GM19240 (cell line): ENCODE results near the gene CFAP221.
"Not testable (repeated sequence)": the region's sequence is repeated elsewhere in the genome, so short reads cannot be mapped to it uniquely, and the experiment has no call there.

ENCODE experiments used
- DNase-seq: peaks from one replicate; pipeline ENCODE4 v3.0.0; 2011; ENCODE audit warnings: low spot score; ENCODE audit not compliant: insufficient read length

Gene CFAP221

DNA sequence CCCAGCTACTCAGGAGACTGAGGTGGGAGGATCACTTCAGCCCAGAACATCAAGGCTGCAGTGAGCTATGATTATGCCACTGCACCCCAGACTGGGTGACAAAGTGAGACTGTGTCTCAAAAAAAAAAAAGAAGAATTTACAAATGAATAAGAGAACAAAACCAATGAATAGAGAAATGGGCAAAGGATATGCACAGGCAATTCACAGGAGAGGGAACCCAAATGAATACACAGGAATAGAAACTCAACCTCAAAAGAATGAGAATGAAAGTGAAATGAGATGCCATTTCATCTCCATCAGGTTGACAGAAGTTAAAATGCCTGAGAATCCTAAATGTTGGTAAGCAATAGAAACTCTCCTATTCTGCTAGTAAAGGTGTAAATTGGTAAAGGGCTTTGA lies 40.2 kb downstream of the CFAP221 start:
- no peak for DNase-seq

DNA sequence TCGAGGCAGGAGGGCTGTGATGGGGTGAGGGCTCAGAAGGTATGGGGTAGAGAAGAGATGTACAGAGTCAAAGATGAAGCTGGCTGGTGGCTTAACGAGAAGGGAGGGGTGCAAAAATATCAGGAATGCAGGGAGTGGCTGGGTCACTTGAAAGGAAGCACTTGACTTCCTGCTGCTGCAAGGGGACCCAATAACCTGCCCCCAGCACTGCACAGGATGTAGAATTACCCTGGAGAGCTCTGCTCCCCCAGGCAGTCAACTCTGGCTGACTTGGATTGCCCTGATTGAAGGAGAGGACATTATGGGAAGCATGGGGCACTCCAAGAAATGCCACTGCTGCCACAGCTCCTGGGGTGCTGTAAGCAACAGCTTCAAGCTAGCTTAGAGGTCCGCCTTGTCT lies 41.8 kb downstream of the CFAP221 start:
- DNase-seq: no peak

DNA sequence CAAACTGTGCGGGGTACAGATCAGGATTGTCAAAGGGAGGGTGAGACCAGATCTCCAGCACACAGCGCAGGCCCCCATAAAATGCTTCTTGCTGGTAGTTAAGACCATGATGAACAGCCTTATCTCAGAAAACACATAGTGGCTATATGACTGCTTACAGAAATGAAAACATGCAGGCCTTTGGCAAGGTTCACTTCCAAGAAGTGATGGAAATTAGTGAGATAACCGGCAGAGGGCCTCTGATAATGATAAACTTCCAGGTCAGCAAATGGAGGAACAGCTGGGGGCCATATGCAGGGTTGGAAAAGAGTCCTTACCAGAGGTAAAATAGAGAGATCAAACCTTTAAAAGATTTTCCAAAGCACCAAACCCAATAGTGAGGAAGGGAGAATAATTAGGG lies 46.6 kb downstream of the CFAP221 start:
- DNase-seq: no peak

DNA sequence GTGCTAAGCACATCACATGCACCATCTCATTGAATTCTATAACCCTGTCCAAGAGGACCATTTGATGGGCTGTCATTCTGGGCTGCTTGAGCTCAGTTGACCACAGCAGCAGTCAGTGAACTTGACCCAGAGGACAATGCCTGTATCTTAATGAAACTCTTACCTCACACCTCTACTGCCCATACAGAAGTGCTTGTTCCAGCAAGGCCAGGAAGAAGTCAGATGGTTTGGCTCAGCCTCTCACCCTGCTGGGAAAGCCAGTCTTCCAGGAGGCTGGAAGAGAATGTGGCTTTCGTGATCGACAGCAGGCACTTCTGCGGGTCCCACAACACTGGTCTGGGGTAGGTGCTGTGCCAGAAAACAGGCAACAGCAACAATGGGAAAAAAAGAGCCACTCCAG lies 47.3 kb downstream of the CFAP221 start:
- DNase-seq: no peak

DNA sequence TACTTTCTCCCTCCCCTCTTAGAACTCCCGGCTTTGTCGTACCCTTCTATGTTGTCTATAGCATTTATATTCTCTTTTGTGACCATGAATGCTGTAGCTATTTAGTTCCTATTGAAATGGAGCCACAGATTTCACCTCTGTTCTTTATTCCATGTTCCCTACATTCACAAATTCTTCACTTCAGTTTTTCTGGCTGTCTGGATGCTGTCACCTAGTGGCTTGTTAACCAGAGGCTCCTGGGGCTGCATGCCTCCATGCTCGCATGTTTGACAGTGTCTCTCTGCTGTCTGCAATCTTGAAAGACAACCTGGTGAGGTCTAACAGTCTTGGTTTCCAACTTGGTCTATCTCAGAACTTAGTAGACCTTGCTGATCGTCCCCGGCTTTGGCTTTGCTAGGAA lies 48.2 kb downstream of the CFAP221 start:
- no peak for DNase-seq

DNA sequence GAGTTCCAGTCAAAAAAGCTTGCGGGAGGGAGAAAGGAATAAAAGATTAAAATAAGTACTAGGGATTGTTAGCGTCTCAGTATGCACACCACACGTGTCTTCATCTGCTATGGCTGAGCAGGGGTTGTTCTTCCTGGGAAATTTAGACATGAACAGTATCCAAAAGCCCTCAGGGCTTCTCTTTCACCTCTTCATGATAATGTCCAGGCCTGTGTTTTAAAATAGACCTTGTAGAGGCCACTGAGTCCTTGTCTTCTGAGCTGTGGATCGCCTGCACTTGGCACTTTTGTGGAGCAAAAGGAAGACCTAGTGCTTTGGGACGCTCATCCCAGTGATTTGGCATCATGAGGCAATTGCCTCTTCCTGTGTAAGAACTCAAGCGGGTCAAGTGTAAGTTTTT lies 52.4 kb downstream of the CFAP221 start:
- no peak for DNase-seq

DNA sequence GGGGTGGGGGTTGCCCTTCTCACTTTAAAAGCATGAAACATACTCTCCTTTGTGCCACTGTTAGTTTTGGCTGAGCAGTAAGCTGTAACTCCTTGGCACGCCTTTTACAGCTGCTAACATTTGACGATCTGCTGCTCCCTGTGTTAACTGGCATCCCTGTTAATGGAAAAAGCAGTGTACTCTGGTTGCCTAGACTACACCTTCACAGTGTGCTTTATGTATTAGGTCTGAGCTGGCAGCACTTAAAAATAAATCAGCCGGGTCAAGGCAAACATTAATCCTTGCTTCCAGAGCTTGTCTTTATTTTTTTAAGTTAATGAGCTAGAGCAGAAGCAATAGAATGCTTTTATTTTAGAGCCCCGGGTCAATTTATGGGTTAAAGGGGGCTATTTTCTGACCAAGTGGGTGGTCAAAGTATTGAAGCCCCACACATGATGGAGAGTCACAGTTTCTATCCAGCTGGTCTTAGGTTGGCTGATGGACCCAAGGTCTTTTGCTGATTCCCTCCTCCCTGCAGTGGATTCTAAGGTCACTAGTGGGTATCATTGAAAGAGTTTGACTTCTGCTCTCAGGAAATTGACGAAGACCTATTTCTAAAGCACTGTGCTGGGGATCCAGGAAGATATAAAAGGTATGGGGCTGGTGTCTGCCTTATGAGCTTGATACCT lies 54.5 kb downstream of the CFAP221 start:
- DNase-seq: no peak

DNA sequence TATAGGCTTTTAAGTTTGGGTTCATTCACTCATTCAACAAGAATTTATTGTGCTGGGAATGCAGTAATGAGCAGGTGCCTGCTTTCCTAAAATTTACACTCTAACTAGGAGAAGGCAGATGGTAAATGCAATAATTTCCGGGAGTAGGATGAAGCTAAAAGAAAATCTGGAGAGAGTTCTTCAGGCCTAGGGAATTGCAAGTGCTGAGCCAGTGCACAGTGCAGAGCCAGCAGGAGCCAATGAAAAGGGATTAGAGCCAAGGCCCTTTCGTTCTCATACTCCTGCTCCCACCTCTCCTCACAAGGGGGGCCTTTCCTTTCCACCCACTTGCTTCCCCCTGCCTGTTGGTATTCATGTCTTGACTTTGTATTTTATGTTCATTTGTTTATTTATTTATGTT lies 55.1 kb downstream of the CFAP221 start:
- no peak for DNase-seq

DNA sequence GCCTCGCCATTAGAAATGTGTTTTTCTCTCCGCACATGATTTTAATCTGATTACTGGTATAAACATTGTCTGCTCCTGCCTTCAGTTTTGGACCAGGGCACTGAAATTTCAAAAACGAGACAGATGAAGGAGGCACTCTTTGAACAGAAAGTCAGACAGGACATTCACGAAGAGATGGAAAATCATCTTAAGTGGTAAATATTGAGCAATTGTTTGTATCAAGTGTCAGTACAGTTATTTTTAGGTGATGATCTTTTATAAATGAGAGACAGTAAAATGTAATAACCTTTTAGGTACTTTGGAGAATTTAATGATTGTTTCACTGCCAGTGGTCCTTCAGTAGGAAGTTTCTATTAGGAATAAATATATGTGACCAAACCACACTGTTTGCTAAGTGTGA lies 60.8 kb downstream of the CFAP221 start:
- no peak for DNase-seq

DNA sequence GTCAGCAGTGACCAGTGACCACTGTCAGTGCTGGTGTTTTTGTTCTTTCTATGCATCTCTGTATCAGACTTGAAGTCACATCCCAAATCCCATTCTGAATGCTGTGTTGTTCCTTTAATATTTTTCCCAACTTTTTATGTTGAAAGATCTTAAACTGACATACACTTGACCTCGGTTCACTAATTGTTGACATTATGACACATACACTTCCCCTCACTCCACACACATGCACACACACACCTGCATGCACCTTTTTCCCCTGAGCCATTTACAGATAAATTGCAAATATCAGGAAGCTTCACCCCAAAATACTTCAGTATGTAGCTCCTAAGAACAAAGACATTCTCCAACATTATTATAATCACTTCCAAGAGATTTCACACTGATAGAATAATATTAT lies 62.4 kb downstream of the CFAP221 start:
- DNase-seq: no peak

DNA sequence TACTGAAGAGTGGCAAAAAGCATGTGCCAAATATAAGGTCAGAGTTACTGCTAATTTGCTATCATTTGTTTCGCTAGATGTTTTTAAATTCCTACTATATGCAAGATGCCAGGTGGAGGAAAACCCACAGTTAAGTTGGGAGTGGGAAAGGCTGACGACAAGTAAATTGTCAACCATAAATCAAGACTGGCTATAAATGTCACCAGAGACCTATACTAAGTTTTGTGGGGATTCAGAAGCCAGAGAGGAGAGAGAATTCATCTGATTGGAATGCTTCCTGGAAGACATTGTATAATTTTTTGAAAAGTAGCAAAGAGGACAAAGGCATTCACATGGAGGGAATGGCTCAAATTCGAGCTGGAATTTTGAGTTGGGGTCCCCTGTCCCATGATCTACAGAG lies 64.3 kb downstream of the CFAP221 start:
- DNase-seq: no peak

DNA sequence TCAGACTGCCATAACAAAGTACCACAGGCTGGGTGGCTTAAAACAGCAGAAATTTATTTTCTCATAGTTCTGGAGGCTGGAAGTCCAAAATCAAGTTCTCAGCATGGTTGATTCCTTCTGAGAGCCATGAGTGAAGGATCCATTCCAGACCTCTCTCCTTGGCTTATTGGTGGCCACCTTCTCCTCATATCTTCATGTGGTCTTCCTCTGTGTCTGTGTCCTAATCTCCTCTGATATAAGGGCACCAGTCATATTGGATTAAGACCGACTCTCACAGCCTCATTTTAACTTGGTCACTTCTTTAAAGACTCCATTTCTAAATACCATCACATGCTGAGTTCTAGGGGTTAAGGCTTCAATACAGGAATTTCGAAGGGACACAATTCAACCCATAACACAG lies 65.1 kb downstream of the CFAP221 start:
- DNase-seq: no peak

DNA sequence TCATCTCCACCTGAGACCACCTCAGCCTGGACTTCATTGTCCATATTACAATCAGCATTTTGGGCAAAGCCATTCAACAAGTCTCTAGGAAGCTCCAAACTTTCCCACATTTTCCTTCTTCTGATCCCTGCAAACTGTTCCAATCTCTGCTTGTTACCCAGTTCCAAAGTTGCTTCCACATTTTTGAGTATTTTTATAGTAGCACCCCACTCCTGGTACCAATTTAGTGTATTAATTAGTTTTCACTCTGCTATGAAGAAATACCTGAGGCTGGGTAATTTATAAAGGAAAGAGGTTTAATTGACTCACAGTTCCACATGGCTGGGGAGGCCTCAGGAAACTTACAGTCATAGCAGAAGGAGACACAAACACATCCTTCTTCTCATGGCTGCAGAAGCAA lies 69.9 kb downstream of the CFAP221 start:
- DNase-seq: not testable (repeated sequence)

DNA sequence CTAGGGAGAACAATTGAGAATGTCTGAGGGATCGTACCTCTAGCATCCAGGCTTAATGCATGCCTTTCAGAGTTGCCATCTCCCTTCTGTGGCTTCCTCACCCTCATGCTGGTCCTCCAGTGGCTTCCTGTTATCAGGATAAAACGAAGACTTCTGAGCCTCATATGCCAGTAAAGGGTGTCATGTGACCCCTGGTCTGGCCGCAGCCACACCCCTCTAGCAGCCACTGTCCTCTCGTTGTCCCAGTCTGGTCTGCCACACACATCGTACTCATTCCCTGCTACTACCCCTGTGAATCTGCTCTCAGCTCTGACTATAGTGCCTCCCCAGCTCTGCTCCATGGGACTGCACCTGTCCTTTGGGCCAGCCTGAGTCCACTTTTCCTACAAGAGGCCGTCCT lies 72.2 kb downstream of the CFAP221 start:
- DNase-seq: no peak

DNA sequence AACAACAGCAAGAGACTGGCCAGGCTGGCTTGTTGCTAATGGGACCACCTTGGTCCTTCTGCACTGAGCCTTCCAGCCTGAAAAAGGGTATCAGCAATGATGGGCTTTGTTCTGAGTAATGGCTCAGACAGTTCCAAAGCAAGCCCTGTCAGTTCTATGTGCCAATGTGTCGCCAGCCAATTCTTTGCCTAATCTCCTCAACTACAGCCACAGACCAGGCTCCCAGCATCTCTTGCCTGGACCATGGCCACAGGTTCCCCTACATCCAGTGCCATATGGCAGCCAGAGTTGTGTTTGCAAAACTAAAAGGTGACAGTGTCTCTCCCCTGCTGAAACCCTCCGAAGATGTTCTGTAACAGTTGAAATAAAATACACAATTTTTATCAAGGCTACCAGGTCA lies 73.2 kb downstream of the CFAP221 start:
- no peak for DNase-seq

DNA sequence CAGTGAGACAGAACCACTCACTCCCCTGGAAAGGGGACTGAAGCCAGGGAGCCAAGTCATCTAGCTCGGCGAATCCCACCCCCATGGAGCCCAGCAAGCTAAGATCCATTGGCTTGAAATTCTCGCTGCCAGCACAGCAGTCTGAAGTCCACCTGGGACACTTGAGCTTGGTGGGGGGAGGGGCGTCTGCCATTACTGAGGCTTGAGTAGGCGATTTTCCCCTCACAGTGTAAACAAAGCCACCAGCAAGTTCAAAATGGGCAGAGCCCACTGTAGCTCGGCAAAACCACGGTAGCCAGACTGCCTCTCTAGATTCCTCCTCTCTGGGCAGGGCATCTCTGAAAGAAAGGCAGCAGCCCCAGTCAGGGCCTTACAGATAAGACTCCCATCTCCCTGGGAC lies 74.5 kb downstream of the CFAP221 start:
- DNase-seq: not testable (repeated sequence)

DNA sequence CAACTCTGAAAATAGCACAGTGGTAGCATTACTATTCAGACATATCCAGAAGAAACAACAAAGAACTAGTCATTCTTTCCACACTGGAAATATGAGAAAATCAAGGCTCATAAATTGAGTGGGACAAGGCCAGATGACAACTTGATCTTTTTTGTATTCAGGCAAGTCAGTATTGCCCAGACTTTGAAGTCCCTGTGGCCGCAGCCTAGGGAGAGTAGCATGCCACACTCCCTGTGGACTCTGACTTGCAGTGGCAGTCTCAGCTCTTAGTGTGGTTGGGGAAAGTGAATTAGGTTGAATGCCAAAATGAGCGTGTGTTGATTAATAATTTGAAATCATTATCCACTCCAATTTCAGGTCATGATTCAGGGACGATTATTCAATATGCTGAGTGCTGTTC lies 81.0 kb downstream of the CFAP221 start:
- DNase-seq: no peak

DNA sequence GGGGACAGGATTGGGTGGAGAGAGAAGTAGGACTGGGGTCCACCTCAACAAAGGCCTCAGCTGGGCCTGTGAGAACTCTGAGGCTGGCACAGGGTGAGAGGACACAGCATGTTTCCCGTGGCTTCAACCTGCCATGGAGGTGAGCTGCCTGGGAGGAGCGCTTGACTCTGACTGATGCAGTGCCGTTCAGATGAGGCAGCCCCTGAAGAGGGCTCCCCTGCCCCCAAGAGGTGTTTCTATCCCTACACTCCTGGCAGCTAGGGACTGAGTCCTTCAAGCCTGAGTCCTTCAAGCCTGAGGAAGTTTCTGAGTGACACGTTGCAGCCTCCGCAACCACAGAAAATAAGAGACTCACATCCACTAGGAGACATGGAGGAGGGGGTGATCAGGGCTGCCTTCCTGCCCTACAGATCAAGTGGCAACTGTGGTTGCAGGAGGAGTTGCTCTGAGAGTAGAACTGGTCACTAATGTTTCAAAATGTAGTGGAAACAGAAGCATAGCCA lies 85.1 kb downstream of the CFAP221 start:
- DNase-seq: no peak

DNA sequence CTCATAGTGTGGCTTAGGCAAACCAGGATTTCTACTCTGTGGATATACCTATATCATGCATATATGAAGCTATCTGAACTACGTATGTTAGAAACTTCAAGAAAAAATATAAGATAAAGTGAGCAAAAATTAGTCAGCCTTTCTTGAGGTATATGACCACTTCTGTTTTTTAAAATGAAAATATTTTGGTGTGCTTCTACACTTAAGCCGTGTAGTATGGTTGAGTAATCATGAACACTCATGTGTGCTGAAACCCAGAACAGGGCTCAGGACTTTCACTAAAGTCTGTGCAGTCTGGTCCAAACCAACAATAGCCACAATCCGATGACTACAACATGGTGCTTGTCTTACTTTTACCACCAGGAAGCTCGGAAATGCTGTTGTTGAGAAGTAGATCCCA lies 85.9 kb downstream of the CFAP221 start:
- DNase-seq: no peak

DNA sequence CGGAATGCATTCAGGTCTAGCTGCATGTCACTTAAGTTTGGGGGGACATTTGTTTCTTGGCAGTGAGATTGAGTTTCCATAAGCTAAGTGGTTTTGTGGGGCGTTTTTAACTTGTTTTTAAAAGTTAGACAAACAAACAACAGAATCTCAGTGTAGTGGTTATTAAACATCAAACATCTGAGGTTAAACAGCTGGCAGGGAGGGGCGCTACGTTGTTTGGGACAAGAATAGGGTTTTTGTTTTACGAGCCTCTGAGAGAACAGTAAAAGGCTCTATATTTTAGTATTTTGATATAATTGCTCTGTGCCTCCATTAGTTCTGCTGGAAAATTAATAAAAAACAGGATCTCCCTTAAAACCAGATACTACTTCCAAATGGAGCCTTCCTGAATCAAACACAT lies 93.1 kb downstream of the CFAP221 start:
- no peak for DNase-seq

DNA sequence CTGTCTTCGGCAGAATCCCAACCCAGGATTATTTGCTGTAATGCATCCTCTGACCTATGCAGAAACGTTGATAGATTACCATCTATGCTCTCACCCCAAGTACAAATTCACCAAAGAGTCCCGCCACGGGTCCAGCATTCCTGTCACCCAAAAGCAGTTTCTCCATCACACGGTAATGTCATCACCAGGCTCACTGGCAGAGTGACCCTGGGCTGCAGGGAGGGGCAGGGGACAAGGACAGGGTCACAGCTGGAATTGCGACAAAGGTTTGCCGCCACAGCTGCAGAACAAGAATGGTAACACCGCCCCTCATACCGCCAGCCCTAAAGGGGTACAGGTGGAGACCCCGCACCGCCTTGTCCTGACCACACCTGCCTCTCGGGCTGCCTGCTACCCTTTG lies 94.0 kb downstream of the CFAP221 start:
- no peak for DNase-seq

DNA sequence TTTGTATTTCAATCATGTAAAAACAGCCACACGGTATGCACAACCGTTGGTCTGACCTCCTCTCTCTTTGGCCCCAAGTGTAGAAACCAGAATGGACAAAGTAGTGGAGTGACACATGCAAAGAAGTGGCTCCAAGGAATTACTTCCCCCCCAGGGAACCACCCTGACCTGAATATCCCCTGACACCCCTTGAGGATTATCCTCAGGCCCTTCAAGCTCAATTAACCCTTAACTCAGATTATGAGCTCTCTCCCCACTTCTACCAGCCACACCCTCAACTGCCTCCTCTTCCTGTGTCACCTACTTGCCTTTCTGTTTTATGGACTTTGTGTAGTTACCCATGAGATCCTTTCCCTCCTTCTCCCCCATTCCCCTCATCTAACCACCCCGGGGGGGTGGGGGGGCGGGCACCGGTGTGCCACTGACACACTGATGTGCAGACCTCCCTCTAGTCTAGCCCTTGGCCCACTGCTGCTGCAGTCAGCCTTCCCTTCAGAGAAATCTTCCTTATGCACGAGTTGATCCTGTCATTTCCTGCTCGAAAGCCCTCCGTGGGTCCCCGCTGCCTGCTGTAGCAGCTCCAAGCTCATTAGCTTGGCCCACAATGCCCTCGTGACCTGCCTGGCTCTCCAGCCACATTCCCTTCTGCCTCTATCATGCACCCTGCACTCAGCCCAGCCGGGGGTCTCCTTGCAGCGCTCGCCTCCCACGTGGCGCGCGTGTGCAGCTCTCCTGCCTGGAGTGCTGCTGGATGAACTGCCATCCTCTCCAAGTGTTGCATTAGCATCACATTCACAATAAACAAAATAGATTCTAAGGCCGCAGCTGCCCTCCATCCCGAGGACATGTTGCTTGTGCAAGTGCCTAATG lies 94.7 kb downstream of the CFAP221 start:
- no peak for DNase-seq
